ENCODE data around the gene CERK. TPM values are rescaled to one million over a fixed set of nuclear protein-coding genes. Genes with fewer than 3 reads are reported as not detected.
"Not testable (repeated sequence)": the region's sequence is repeated elsewhere in the genome, so short reads cannot be mapped to it uniquely, and the experiment has no call there.

The CERK gene
- 71.6 TPM for total RNA-seq
- long read RNA-seq, full-length matches to known transcripts = 87 of 109 reads
- long read RNA-seq, partial matches to known transcripts = 12 of 109 reads
- long read RNA-seq, other reads (novel, unspliced or antisense) = 10 of 109 reads

GRCh38 chr22:46737976-46738646, at the start of gene CERK:
TSS of gene CERK (minus strand) at chr22:46738252. CDS start at chr22:46738148, 104 bp downstream.
- DNase-seq (ENCODE audit: missing footprints) (peak; percentile 87), ATAC-seq (peak; percentile 82)
- intact Hi-C loops (cut with DNase I) = loop anchor here (2.0 to 5.0 kb wide), 4 partner anchors 49 to 191 kb away; no protein-coding TSS in a partner anchor

- no peak for ATAC-seq
- DNase-seq (ENCODE audit: missing footprints) = no peak
- intact Hi-C loops (cut with DNase I) = no loop called here
Measured at GRCh38 chr22:46783721-46784120, 45.7 kb upstream of the CERK start.

- intact Hi-C loops (cut with DNase I); DNase-seq (ENCODE audit: missing footprints): not testable (repeated sequence)
Measured at GRCh38 chr22:46782200-46782599, 44.1 kb upstream of the CERK start.

GRCh38 chr22:46781291-46781690, 43.2 kb upstream of the CERK start:
- DNase-seq (ENCODE audit: missing footprints) (no peak), ATAC-seq (no peak)
- intact Hi-C loops (cut with DNase I) = no loop called here

More at GRCh38 chr22:46782200-46782599, 44.1 kb upstream of the CERK start:
- ATAC-seq = not testable (repeated sequence)

- DNase-seq (ENCODE audit: missing footprints) (no peak), ATAC-seq (peak; percentile 49)
- intact Hi-C loops (cut with DNase I) = no loop called here
Measured at GRCh38 chr22:46780453-46780852, 42.4 kb upstream of the CERK start.

GRCh38 chr22:46779651-46780050, 41.6 kb upstream of the CERK start:
- ATAC-seq (no peak), DNase-seq (ENCODE audit: missing footprints) (no peak)

GRCh38 chr22:46779023-46779422, 41.0 kb upstream of the CERK start:
- DNase-seq (ENCODE audit: missing footprints) (no peak), ATAC-seq (no peak)
- intact Hi-C loops (cut with DNase I) = no loop called here

More at GRCh38 chr22:46779651-46780050, 41.6 kb upstream of the CERK start:
- intact Hi-C loops (cut with DNase I) = no loop called here

- DNase-seq (ENCODE audit: missing footprints) (peak; percentile 77), ATAC-seq (no peak)
- intact Hi-C loops (cut with DNase I) = no loop called here
Measured at GRCh38 chr22:46777609-46777970, 39.5 kb upstream of the CERK start.

- intact Hi-C loops (cut with DNase I) = no loop called here
- no peak for ATAC-seq
- no peak for DNase-seq (ENCODE audit: missing footprints)
Measured at GRCh38 chr22:46776876-46777608, 39.0 kb upstream of the CERK start.

GRCh38 chr22:46775850-46776826, 38.1 kb upstream of the CERK start:
- no peak for DNase-seq (ENCODE audit: missing footprints)

GRCh38 chr22:46774980-46775849, 37.2 kb upstream of the CERK start:
- DNase-seq (ENCODE audit: missing footprints) (no peak), ATAC-seq (no peak)
- intact Hi-C loops (cut with DNase I) = no loop called here

More at GRCh38 chr22:46775850-46776826, 38.1 kb upstream of the CERK start:
- intact Hi-C loops (cut with DNase I) = no loop called here
- no peak for ATAC-seq

GRCh38 chr22:46774253-46774979, 36.4 kb upstream of the CERK start:
- DNase-seq (ENCODE audit: missing footprints) (no peak), ATAC-seq (peak; percentile 32)
- intact Hi-C loops (cut with DNase I) = no loop called here

GRCh38 chr22:46773076-46773475, 35.0 kb upstream of the CERK start:
- intact Hi-C loops (cut with DNase I) = no loop called here
- no peak for DNase-seq (ENCODE audit: missing footprints)
- no peak for ATAC-seq

- intact Hi-C loops (cut with DNase I) = no loop called here
- no peak for DNase-seq (ENCODE audit: missing footprints)
Measured at GRCh38 chr22:46770726-46771125, 32.7 kb upstream of the CERK start.

GRCh38 chr22:46770151-46770641, 32.1 kb upstream of the CERK start:
- intact Hi-C loops (cut with DNase I) = no loop called here
- DNase-seq (ENCODE audit: missing footprints) (no peak), ATAC-seq (peak; percentile 23)

More at GRCh38 chr22:46770726-46771125, 32.7 kb upstream of the CERK start:
- no peak for ATAC-seq

GRCh38 chr22:46769706-46770105, 31.7 kb upstream of the CERK start:
- DNase-seq (ENCODE audit: missing footprints) (no peak), ATAC-seq (no peak)
- intact Hi-C loops (cut with DNase I) = no loop called here

- peak; percentile 64 for ATAC-seq
- intact Hi-C loops (cut with DNase I) = no loop called here
- no peak for DNase-seq (ENCODE audit: missing footprints)
Measured at GRCh38 chr22:46769191-46769675, 31.2 kb upstream of the CERK start.

All from Right ventricle myocardium inferior (tissue), 1 donor.